Heart right ventricle (tissue), 16 donors: ENCODE measurements around the gene PTHLH. TPM values are rescaled to one million over a fixed set of nuclear protein-coding genes. Genes with fewer than 3 reads are reported as not detected.

Experiments
- ATAC-seq, 8 donors: fragments of 200-7000 bp; cut with Tn5 transposase; one replicate each; pipeline ENCODE4 v1.9.1; 2020; ENCODE audit warnings: mild to moderate bottlenecking in 8 of 8, moderate library complexity in 8 of 8, moderate number of reproducible peaks in 1 of 8
- DNase-seq, 2 donors: peaks; one replicate each; pipeline ENCODE4 v3.0.0-alpha.2; 2020
- H3K27ac ChIP-seq, 10 donors: fragments of 200-600 bp; sonication (generic) in 2 of 10; one replicate each; pipeline versions ENCODE4 v1.5.0 to v1.8.0; 2020 to 2022; ENCODE audit warnings: mild to moderate bottlenecking in 3 of 10
- H3K27me3 ChIP-seq, 7 donors: fragments of 200-600 bp; one replicate each; pipeline ENCODE4 v1.8.0; 2021 to 2022; ENCODE audit warnings: mild to moderate bottlenecking in 2 of 7
- H3K36me3 ChIP-seq, 9 donors: fragments of 200-600 bp; sonication (generic) in 1 of 9; one replicate each; pipeline versions ENCODE4 v1.5.0 to v1.8.0; 2020 to 2022; ENCODE audit warnings: mild to moderate bottlenecking in 2 of 9
- H3K4me1 ChIP-seq, 9 donors: fragments of 200-600 bp; sonication (generic) in 1 of 9; one replicate each; pipeline versions ENCODE4 v1.5.0 to v1.8.0; 2020 to 2022; ENCODE audit warnings: mild to moderate bottlenecking in 4 of 9
- H3K4me3 ChIP-seq, 10 donors: fragments of 200-600 bp; sonication (generic) in 2 of 10; one replicate each; pipeline versions ENCODE4 v1.5.0 to v1.8.0; 2020 to 2022; ENCODE audit warnings: mild to moderate bottlenecking in 7 of 10, moderate library complexity in 2 of 10
- H3K9me3 ChIP-seq, 11 donors: fragments of 200-600 bp in 10 of 11; sonication (generic) in 2 of 11; one replicate each; pipeline versions ENCODE4 v1.5.0 to v1.8.0; 2013 to 2022; ENCODE audit warnings: mild to moderate bottlenecking in 2 of 11, control low read depth in 1 of 11, moderate library complexity in 1 of 11
- WGBS, 2 donors: extraction: QIAGEN DNeasy Blood & Tissue Kit; methylation state at CpG; one replicate each; pipeline ENCODE4 v1.1.7; 2013; ENCODE audit warnings: inconsistent platforms in 1 of 2; 5-methylcytosine and 5-hydroxymethylcytosine counted together
- intact Hi-C, 10 donors: fragments of 100-400 bp; cut with DNase I; formaldehyde crosslinking; loops; one replicate each; pipeline versions ENCODE4 v1.11.1 to v1.14.2; 2022
- polyA plus RNA-seq, 2 donors: library from polyadenylated mRNA; stranded (reverse); fragments of 200-250 nt; gene quantifications; one replicate each; pipeline ENCODE4 v1.2.3, GENCODE V29; 2013
- total RNA-seq, 10 donors: library from RNA; stranded (reverse); fragmentation: NEBNext Ultra II Directional in 3 of 10; extraction: Animal tissue kit (Norgen Biotek cat#: 25700) in 3 of 10; gene quantifications; one replicate each; pipeline versions ENCODE4 v1.2.1 to v1.2.4, GENCODE V29; 2021 to 2023
- TF ChIP-seq, protein P1 (sequence below), 9 donors: fragments of 200-600 bp; sonication (generic) in 2 of 9; IDR thresholded peaks; one replicate each; pipeline versions ENCODE4 v1.5.0 to v1.8.0; 2021 to 2022; ENCODE audit warnings: antibody characterized with exemption in 9 of 9, mild to moderate bottlenecking in 5 of 9, moderate library complexity in 1 of 9
- donor health status: Arrhythmogenic right ventricular cardiomyopathy.
- donor health status: ischemic (EF 13 %, LVEDD 7.1; RV severe dilation, severe dysfunction).
- donor health status: healthy with polysubstance abuse.
- donor health status: DM: no; HTN: yes; CAD: no.
- donor health status: DM: no; HTN: no; CAD: no.
- donor health status: ischemic (EF 25% LVEDD 6.9; RV normal size, moderate dysfunction).
- donor health status: ischemic (EF 25% LVEDD 5.7; RV mildly dilated, moderate dysfunction).
- donor health status: healthy.
- donor health status: DM: yes; HTN: yes; CAD: no.
- donor health status: Ischemic cardiomyopathy.
- donor health status: ischemic (EF 35%, LVEDD 5.7; RV mildly dilated, moderate dysfunction).
- donor health status: nonischemic (EF 11% LVEDD 7.7; RV severe dilation, severe dysfunction).
- donor health status: DM: yes; HTN: yes; CAD: no.
- donor health status: PGD.
- donor health status: ischemic (EF 29% LVEDD 5.4; RV normal size, mild dysfunction).
- donor health status: nonischemic (EF 23%, LVEDD 6.1; RV moderate dilation, normal function).

PTHLH gene
- total and polyA plus RNA-seq, 12 donors = 0.21 to 9.4 (median 1.3) TPM; not detected in 2

DNA sequence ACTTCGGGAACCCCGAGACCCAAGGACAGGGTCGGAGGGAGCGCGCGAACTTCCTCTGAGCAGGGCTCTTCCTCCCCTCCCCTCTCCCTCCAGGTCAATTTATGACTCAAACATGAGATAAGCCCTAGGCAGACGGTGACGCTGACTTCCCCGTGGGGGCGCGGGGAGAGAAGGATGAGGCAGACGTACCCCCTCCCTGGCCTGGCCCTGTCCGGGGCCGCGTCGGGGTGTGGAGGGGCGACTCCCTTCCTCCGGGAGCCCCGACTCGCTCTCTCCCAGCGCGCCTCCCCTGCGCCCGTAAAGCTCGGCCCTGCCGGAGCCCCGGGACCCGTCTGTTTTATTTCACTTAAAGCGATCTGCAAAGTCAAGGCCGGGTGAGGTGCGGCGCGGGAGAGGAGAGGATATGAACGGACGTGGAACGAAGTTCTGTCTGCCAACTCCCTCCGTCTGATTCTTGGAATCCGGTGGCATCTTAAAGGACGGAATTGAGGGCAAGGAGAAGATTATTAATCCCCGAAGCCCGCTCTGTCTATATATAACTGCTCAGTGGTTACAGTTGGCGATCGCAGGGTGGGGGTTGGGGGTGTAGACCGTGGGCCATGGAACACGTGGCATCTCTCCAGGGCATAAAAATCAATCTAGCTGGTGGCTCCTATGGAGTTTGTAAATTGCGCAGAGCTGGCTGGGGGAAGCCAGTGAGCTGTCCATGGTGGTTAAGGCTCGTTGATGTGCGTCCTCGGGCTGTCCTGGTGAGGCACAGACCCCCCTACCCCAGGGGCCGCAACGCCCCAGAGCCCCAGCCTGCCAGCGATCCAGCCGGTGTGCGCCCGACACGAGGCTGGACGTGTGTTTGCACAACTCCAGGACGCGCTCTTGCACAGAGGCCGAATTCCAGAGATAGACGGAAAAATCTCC is 2.9 kb upstream of the PTHLH start:
- peak; percentile 20 to 79 (median 64) for ATAC-seq
- 1 to 3% methylated on average over 61 of the region's 61 CpGs for WGBS, 2 donors
- TF ChIP-seq, protein P1, sequence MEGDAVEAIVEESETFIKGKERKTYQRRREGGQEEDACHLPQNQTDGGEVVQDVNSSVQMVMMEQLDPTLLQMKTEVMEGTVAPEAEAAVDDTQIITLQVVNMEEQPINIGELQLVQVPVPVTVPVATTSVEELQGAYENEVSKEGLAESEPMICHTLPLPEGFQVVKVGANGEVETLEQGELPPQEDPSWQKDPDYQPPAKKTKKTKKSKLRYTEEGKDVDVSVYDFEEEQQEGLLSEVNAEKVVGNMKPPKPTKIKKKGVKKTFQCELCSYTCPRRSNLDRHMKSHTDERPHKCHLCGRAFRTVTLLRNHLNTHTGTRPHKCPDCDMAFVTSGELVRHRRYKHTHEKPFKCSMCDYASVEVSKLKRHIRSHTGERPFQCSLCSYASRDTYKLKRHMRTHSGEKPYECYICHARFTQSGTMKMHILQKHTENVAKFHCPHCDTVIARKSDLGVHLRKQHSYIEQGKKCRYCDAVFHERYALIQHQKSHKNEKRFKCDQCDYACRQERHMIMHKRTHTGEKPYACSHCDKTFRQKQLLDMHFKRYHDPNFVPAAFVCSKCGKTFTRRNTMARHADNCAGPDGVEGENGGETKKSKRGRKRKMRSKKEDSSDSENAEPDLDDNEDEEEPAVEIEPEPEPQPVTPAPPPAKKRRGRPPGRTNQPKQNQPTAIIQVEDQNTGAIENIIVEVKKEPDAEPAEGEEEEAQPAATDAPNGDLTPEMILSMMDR (IDR thresholded peaks at IDR 0.05) = no peak
- Histone ChIP-seq H3K4me1 (peaks cover 0 to 30% (median 11%) of the 10 kb centered on the region in 9 donors), H3K27me3 (peaks cover 0 to 98% (median 72%) of the 10 kb centered on the region in 7 donors), H3K36me3 (no peaks in the 10 kb centered on the region), H3K27ac (peak overlapping the region in 1 of 10 donors; percentile 22), H3K4me3 (peak overlapping the region in 9 of 10 donors; percentile 6 to 48 (median 38)), H3K9me3 (no peaks in the 10 kb centered on the region)
- intact Hi-C loops = loop anchor here in 3 of 10 donors (10.0 kb wide), 4 partner anchors 199 to 1029 kb away; partner anchors contain the start of gene CCDC91 (in 1 of the 3)
- DNase-seq = peak; percentile 10 to 17

DNA sequence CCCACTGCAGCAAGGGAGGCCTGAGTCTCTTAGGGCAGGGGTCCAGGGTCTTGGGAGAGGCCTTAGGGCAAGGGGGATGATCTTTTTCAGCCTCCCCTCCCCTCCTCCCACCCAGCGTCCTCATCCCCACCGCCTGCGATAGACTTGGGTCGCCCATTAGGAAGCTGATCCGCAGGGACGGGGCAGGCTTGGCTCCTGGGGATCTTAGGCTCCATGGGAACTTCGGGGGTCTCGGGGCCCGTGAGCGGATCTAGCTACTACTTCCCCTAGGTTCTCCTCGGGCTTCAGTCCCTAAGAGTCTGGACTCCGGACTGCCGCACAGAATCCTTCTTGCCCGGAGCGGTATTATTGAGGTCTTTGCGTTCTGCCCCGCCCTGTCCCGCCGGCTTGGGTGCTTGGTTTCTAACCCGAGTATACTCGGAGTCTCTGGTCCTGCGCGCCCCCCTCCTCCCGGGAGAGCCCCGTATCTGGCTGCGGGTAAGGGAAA is 2.2 kb upstream of the PTHLH start:
- ATAC-seq (peak in 1 of 8 donors; percentile 28), DNase-seq (no peak)
- TF ChIP-seq, protein P1 (IDR thresholded peaks at IDR 0.05) = no peak
- Histone ChIP-seq H3K4me1 (peaks cover 0 to 34% (median 15%) of the 10 kb centered on the region in 9 donors), H3K36me3 (no peaks in the 10 kb centered on the region), H3K27ac (peak overlapping the region in 1 of 10 donors; percentile 1), H3K9me3 (no peaks in the 10 kb centered on the region), H3K4me3 (peak overlapping the region in 9 of 10 donors; percentile 6 to 48 (median 38)), H3K27me3 (peaks cover 0 to 98% (median 73%) of the 10 kb centered on the region in 7 donors)
- 1 to 2% methylated on average over 26 of the region's 26 CpGs for WGBS, 2 donors
- intact Hi-C loops = loop anchor here in 4 of 10 donors (5.0 to 10.0 kb wide), 5 partner anchors 200 to 1030 kb away; partner anchors contain the start of gene CCDC91 (in 1 of the 4)

DNA sequence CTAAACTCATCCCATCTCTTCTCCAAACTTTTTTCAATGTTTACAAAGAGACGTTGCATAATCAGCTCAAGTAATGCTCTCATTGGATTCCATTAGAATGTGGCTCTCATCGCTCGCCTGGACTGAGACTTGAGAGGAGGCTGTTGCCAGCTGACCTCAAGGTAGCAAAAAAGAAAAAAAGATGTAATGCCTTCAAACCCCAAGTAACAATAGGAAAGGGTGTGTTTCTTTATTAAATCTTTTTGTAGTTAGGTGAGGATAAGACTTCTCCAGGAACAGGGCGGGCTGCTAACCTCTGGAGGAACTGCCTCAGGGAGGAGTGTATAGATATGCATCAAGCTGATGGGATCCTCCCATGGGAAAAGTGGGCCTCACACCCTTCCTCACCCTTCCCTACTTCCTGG is 956 bp upstream of the PTHLH start:
- 48 to 51% methylated on average over 4 of the region's 4 CpGs for WGBS, 2 donors
- Histone ChIP-seq H3K9me3 (no peaks in the 10 kb centered on the region), H3K4me3 (no peak overlapping the region), H3K4me1 (peaks cover 3 to 43% (median 24%) of the 10 kb centered on the region in 9 donors), H3K27ac (no peak overlapping the region), H3K27me3 (peaks cover 0 to 100% (median 85%) of the 10 kb centered on the region in 7 donors), H3K36me3 (no peaks in the 10 kb centered on the region)
- ATAC-seq (no peak), DNase-seq (no peak)
- TF ChIP-seq, protein P1 (IDR thresholded peaks at IDR 0.05) = no peak
- intact Hi-C loops = loop anchor here in 4 of 10 donors (5.0 to 10.0 kb wide), 5 partner anchors 201 to 1031 kb away; partner anchors contain the start of gene CCDC91 (in 1 of the 4)

DNA sequence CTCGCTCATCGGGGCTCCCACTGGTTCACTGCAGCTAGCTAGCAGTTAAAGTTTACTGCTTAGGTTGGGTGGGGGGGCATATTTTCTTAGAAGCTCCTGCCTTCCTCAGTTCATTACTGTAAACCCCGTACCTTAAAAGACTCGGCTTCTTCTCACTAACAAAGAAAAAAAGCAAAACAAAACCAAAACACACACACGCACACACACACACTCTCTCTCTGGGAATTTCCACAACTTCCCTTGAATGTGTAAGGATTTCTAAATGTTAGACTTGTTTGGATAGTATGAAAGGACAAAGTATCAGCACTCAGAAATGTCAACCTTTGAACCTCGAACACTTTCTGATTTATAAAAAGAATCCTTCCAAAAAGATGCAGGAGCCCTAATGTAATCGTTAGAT is 927 bp downstream of the PTHLH start:
- intact Hi-C loops = loop anchor here in 4 of 10 donors (5.0 to 10.0 kb wide), 5 partner anchors 203 to 1033 kb away; partner anchors contain the start of gene CCDC91 (in 1 of the 4)
- Histone ChIP-seq H3K36me3 (no peaks in the 10 kb centered on the region), H3K4me3 (no peak overlapping the region), H3K27ac (no peak overlapping the region), H3K9me3 (no peaks in the 10 kb centered on the region), H3K4me1 (peaks cover 3 to 49% (median 24%) of the 10 kb centered on the region in 9 donors), H3K27me3 (peaks cover 0 to 100% (median 90%) of the 10 kb centered on the region in 7 donors)
- 29 to 53% methylated on average over 7 of the region's 7 CpGs for WGBS, 2 donors
- DNase-seq (no peak), ATAC-seq (no peak)
- TF ChIP-seq, protein P1 (IDR thresholded peaks at IDR 0.05) = no peak
